Measurements from ENCODE around the gene ZC3H7B.

DNA sequence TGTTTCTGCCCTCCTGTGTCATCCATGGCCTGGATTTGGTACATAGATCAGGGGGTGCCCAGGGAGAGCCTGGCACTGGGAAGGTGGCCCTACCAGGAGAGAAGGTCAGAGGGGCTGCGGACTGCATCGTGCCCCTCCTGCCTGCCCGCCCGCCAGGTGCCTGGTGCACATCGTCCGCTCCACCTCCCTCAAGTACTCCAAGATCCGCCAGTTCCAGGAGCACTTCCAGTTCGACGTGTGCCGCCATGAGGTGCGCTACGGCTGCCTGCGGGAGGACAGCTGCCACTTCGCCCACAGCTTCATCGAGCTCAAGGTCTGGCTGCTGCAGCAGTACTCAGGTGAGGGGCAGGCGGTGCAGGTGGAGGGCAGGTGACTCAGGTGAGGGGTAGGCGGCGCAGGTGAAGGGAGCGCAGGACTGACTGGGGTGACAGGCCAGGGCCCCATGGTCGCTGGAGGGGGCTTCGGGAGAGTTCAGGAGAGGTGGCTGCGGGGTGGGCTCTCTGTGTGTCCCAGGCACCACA, 47.7 kb downstream of the ZC3H7B start:
- TF ChIP-seq, protein P1, sequence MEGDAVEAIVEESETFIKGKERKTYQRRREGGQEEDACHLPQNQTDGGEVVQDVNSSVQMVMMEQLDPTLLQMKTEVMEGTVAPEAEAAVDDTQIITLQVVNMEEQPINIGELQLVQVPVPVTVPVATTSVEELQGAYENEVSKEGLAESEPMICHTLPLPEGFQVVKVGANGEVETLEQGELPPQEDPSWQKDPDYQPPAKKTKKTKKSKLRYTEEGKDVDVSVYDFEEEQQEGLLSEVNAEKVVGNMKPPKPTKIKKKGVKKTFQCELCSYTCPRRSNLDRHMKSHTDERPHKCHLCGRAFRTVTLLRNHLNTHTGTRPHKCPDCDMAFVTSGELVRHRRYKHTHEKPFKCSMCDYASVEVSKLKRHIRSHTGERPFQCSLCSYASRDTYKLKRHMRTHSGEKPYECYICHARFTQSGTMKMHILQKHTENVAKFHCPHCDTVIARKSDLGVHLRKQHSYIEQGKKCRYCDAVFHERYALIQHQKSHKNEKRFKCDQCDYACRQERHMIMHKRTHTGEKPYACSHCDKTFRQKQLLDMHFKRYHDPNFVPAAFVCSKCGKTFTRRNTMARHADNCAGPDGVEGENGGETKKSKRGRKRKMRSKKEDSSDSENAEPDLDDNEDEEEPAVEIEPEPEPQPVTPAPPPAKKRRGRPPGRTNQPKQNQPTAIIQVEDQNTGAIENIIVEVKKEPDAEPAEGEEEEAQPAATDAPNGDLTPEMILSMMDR (IDR thresholded peaks at IDR 0.05) = no peak
- no peak for TF ChIP-seq POLR2A (IDR thresholded peaks at IDR 0.05)
